Mammary epithelial cell (primary cell): ENCODE data around the gene CNTNAP3B.
"Not testable (repeated sequence)": the region's sequence is repeated elsewhere in the genome, so short reads cannot be mapped to it uniquely, and the experiment has no call there.

Experiments
- CTCF ChIP-seq, 2 donors: IDR thresholded peaks in 1 of 2; conservative IDR thresholded peaks in 1 of 2; 2 replicates each; pipeline ENCODE4 v1.5.1; 2011 to 2012; ENCODE audit warnings: inconsistent platforms in 2 of 2, low read length in 2 of 2, mild to moderate bottlenecking in 2 of 2, control low read depth in 1 of 2, low read depth in 1 of 2; ENCODE audit not compliant: insufficient read depth in 1 of 2; ENCODE audit errors: extremely low read depth in 1 of 2
- EZH2 ChIP-seq: IDR thresholded peaks from 2 replicates; pipeline ENCODE4 v1.6.1; 2012; ENCODE audit warnings: low read length, inconsistent platforms, borderline replicate concordance

GRCh38 chr9:42127056-42127841, 2.0 kb downstream of the CNTNAP3B start:
- TF ChIP-seq EZH2; CTCF (conservative IDR thresholded peaks at IDR 0.05 in 1 of 2, IDR thresholded peaks at IDR 0.05 in 1 of 2; ENCODE audit: extremely low read depth in 1 of 2, insufficient read depth in 1 of 2, low read depth in 1 of 2, low read length in 2 of 2): not testable (repeated sequence)
